ENCODE results near the gene WDR46.
"Not testable (repeated sequence)": the region's sequence is repeated elsewhere in the genome, so short reads cannot be mapped to it uniquely, and the experiment has no call there.

The WDR46 gene

DNA sequence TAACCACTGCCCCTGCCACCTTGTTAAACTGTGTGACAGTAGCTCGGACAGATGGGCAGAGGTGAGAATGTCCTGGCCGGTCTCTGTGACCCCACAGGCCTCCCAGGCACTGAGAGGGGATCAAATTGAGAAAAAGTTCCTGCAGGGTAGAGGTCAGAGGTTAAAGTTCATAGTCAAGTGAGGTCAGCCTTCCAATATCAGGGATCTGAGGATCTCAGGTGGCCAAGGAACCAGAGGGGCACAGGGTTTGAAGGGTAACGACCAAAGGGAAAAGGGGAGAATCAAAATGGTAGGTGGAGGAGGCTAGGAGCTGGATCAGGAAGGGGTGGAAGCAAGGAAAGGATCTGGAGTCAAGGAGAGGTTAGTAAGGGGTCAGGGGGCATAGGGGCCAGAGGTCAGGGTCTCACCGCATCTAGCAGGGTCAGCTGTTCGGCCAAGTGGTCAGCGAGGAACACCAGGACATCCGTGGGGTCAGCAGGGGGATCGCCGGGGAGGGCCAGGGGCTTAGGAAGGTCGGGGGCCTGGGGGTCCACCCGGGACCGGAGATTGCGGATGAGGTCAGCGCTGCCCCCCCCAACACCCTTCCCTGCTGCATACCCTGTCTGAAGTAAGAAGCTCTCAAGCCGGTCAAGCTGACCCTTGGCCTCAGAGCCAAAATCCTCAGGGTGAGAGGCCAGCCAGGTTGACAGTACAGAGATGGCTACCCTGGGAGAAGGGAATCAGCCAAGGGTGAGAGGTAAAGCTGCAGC, 6.8 kb upstream of the WDR46 start:
- Histone ChIP-seq H3K27ac (ENCODE audit: low read length) (no peak overlapping the region), H3K9me3 (ENCODE audit: insufficient read depth, low read depth, low read length) (no peaks in the 10 kb centered on the region), H3K27me3 (ENCODE audit: insufficient read depth, low read length) (no peaks in the 10 kb centered on the region), H3K4me3 (ENCODE audit: low read length) (no peak overlapping the region), H3K9ac (ENCODE audit: low read depth, low read length) (no peak overlapping the region), H3K36me3 (ENCODE audit: insufficient read depth, low read depth, low read length) (peaks cover 35% of the 10 kb centered on the region), H3K4me1 (ENCODE audit: insufficient read depth, low read length) (no peaks in the 10 kb centered on the region)

DNA sequence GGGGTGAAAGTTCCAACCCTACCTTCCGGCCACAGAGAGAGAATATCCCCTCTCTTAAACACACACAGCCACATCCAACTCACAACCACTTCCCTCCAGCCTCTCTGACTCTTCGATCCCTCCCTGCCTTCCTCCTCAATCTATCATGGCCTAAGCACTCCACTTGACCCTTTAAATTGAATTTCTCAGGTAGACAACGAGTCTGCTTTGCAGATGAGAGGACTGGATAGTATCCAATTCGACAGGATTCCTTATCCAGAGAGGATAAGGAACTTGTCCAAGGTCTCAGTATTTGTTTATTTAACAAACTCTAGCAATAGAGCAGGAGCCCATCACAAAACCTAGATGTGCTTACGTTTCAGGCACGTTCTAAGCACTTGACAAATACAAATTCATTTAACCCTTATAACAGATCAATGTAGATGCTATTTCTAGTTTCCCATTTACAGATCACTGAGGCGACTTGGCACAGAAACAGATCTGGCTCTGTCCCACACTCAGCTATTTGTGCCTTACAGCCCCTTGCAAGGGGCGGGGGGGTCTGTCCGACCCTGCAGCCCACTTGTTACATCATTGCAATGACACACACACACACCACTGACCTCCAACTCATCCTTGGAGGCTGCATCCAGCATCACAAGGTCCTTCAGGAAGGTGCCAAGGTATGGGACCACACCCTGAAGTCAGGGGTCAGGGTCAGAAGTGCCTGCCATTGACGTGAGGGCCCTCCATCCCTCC, 5.2 kb upstream of the WDR46 start:
- Histone ChIP-seq H3K9ac (ENCODE audit: low read depth, low read length) (no peak overlapping the region), H3K4me3 (ENCODE audit: low read length) (no peak overlapping the region), H3K4me1 (ENCODE audit: insufficient read depth, low read length) (peaks cover 3% of the 10 kb centered on the region; the same call in 1 of the 2 replicates), H3K27ac (ENCODE audit: low read length) (no peak overlapping the region), H3K36me3 (ENCODE audit: insufficient read depth, low read depth, low read length) (peaks cover 37% of the 10 kb centered on the region), H3K9me3 (ENCODE audit: insufficient read depth, low read depth, low read length) (no peaks in the 10 kb centered on the region), H3K27me3 (ENCODE audit: insufficient read depth, low read length) (no peaks in the 10 kb centered on the region)

DNA sequence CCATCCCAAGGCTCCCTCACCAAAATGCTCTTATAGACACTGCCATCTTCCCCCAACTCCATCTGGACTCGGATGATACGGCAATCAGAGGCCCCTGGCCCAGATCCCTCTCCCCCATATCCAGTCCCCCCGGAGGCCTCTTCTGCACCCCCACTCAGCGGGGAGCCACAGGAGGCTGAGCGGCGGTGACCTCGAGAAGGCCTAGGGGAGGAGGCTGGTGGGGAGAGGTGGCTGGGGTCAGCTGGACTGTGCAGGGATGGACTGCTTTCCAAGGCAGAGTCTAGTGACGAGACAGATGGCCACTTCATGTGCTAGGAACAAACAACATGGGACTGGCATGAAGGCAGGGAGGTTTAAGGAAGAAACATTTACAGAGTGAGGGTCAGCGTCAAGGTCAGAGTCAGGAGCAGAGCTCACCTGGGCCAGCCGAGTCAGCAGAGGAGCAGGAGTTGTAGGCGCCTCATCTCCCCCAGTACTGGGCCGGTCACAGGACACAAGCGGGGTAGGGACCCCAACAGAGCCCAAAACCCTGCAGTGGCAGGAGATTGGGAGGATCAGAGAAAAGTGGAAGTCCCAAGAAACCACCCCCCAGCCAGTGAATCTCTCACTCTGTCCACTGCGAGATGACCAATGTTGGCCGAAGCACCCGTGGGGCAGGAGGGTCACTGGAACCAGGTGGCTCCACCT, 4.1 kb upstream of the WDR46 start:
- peaks cover 38% of the 10 kb centered on the region for H3K36me3 ChIP-seq (ENCODE audit: insufficient read depth, low read depth, low read length)
- no peak overlapping the region for H3K27ac ChIP-seq (ENCODE audit: low read length)
- no peak overlapping the region for H3K9ac ChIP-seq (ENCODE audit: low read depth, low read length)

DNA sequence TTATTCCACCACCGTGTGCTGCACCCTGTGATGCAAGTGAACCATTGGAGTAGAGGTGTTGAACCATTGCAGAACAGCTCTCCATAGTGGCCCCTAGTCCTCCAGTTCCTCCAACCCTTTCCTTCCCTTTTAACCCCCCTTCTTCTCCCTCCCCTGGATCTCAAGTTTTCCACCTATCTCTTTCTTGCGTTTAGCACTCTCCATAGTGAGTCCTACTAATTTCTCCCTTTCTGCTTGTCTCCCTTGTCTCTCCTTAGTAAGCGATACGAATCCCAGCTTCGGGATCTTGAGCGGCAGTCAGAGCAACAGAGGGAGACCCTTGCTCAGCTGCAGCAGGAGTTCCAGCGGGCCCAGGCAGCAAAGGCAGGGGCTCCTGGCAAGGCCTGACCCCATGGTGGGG, 1.4 kb upstream of the WDR46 start:
- Histone ChIP-seq H3K4me1 (ENCODE audit: insufficient read depth, low read length) (peaks cover 8% of the 10 kb centered on the region; the same call in 1 of the 2 replicates), H3K27me3 (ENCODE audit: insufficient read depth, low read length) (no peaks in the 10 kb centered on the region), H3K9me3 (ENCODE audit: insufficient read depth, low read depth, low read length) (no peaks in the 10 kb centered on the region), H3K4me3 (ENCODE audit: low read length) (peak overlapping the region; percentile 94), H3K27ac (ENCODE audit: low read length) (no peak overlapping the region), H3K36me3 (ENCODE audit: insufficient read depth, low read depth, low read length) (peaks cover 59% of the 10 kb centered on the region), H3K9ac (ENCODE audit: low read depth, low read length) (peak overlapping the region; percentile 89; the same call in 1 of the 2 replicates)

More for the DNA sequence above, 4.1 kb upstream of the WDR46 start:
- H3K9me3 ChIP-seq (ENCODE audit: insufficient read depth, low read depth, low read length), result no peaks in the 10 kb centered on the region
- no peaks in the 10 kb centered on the region for H3K27me3 ChIP-seq (ENCODE audit: insufficient read depth, low read length)
- H3K4me1 ChIP-seq (ENCODE audit: insufficient read depth, low read length), result peaks cover 6% of the 10 kb centered on the region; the same call in 1 of the 2 replicates
- no peak overlapping the region for H3K4me3 ChIP-seq (ENCODE audit: low read length)

DNA sequence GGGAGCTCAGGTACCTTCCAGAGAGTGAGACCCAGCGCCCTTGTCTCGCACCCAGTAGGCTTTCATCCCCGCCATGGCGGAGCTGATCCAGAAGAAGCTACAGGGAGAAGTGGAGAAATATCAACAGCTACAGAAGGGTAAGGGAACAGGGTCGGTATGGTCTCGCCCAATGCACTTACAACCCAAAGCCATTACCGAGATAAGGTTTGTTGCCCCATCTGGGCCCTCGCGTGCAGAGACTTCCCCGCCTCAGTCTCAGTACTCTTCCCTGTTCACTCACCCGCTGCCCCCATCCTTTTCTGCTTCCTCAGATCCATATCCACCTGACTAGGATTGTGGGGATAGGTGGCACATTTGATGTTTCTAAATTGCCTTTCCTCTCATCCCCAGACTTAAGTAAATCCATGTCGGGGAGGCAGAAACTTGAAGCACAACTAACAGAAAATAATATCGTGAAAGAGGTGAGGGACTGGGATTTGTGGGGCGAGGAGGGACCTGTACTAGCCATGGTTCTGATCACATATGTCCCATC, 811 bp upstream of the WDR46 start:
- H3K27ac ChIP-seq (ENCODE audit: low read length), result peak overlapping the region; percentile 11
- H3K27me3 ChIP-seq (ENCODE audit: insufficient read depth, low read length), result no peaks in the 10 kb centered on the region
- H3K36me3 ChIP-seq (ENCODE audit: insufficient read depth, low read depth, low read length), result peaks cover 65% of the 10 kb centered on the region
- no peaks in the 10 kb centered on the region for H3K9me3 ChIP-seq (ENCODE audit: insufficient read depth, low read depth, low read length)
- H3K4me3 ChIP-seq (ENCODE audit: low read length), result peak overlapping the region; percentile 94
- peak overlapping the region; percentile 89 for H3K9ac ChIP-seq (ENCODE audit: low read depth, low read length)
- H3K4me1 ChIP-seq (ENCODE audit: insufficient read depth, low read length), result peaks cover 8% of the 10 kb centered on the region; the same call in 1 of the 2 replicates

DNA sequence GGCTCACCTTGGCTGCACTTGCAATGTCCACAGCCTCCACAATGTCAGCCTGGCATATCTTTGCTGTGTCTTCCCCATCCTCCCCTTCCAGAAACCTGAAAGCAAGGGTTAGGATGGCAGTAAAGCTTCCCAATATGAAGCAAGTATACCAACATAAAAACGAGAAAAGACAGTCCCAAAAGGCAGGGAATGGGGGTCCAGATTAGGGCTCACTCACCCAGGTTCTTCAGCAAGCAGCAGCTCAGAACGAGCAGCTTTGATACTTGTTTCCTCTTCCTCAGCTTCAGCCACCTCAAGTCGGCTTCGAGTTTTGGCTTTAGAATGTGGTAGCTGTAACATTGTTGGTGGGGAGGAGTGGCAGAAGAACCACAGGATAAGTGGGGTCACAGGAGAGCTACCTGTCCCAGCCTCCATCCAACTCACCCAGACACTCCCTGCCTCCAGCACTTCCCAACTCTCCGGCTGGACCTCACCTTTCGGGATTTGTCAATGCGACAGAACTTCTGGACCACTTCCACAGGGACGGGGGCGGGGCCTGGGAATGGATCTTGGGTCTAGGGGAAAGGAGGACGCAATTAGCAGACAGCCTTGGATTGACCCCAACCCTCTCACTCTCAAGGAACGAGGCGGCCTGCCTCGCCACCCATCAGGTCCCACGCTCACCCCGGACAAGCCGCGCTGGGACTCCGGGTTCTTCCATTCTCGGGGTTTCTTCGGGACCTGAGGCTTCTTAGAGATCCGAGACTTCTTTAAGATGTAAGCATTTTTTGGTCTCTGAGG, 708 bp downstream of the WDR46 start:
- Histone ChIP-seq H3K4me3 (ENCODE audit: low read length) (peak overlapping the region; percentile 94), H3K9ac (ENCODE audit: low read depth, low read length) (peak overlapping the region; percentile 89; the same call in 1 of the 2 replicates), H3K9me3 (ENCODE audit: insufficient read depth, low read depth, low read length) (no peaks in the 10 kb centered on the region), H3K27me3 (ENCODE audit: insufficient read depth, low read length) (no peaks in the 10 kb centered on the region), H3K4me1 (ENCODE audit: insufficient read depth, low read length) (peaks cover 8% of the 10 kb centered on the region; the same call in 1 of the 2 replicates), H3K27ac (ENCODE audit: low read length) (no peak overlapping the region), H3K36me3 (ENCODE audit: insufficient read depth, low read depth, low read length) (peaks cover 70% of the 10 kb centered on the region)

DNA sequence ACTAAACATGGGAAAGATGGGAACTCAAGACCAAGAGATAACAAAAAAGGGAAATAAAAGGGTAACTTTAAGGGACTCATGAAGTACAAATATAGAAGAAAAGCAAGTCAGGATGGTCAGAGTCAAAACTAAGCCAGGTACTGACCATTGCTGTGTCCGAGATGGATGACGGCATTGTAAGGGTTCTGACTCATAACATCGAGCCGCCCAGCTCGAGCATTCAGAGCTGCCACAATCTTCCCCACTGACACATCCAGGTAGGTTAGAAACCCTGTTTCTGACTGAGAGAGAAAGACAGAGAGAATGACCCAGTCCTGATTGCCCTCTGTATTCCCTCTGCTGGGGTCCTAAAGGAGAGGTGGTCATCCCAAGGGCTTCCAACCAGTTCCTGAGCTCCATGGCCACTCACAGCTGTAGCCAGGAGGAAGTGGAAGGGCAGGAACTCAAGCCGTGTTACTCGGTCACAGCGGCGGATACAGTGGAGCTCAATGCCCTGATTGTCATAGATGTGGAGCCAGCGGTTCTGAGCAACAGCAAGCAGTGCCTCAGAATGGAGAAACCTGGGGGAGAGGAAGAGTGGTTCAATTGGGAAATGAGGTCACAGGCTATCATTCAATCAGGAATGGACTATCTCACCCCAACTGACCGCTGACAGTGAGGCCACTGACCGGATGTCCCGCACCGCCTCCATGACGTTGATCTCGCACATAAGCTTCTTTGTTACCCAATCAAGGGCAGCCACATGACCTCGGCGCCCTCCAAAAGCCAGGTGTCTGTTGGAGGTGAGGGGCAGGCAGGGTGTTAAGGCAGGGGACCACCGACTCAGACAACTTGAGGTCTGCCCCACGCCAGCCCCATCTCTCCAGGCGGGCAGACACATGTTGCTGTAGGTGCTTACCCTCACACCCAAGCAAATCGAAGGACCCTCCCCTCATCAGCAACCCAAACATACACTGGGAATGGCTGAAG, 1.8 kb downstream of the WDR46 start:
- no peak overlapping the region for H3K4me3 ChIP-seq (ENCODE audit: low read length)

DNA sequence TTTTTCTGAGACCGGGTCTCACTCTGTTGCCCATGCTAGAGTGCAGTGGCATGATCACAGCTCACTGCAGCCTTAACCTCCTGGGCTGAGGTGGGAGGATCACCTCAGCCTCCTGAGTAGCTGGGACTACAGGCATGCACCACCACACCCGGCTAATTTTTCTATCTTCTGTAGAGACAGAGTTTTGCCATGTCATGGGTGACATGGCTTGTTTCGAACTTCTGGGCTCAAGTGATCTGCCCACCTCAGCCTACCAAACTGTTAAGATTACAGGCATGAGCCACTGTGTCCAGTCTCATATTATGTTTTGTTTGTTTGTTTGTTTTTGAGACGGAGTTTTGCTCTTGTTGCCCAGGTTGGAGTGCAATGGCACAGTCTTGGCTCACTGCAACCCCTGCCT, 3.8 kb downstream of the WDR46 start:
- not testable (repeated sequence) for H3K4me3 ChIP-seq (ENCODE audit: low read length); H3K27me3 ChIP-seq (ENCODE audit: insufficient read depth, low read length); H3K4me1 ChIP-seq (ENCODE audit: insufficient read depth, low read length); H3K27ac ChIP-seq (ENCODE audit: low read length); H3K9ac ChIP-seq (ENCODE audit: low read depth, low read length); H3K9me3 ChIP-seq (ENCODE audit: insufficient read depth, low read depth, low read length)
- peaks cover 68% of the 10 kb centered on the region for H3K36me3 ChIP-seq (ENCODE audit: insufficient read depth, low read depth, low read length)

More for the DNA sequence above, 1.8 kb downstream of the WDR46 start:
- H3K9me3 ChIP-seq (ENCODE audit: insufficient read depth, low read depth, low read length), result no peaks in the 10 kb centered on the region
- peaks cover 8% of the 10 kb centered on the region; the same call in 1 of the 2 replicates for H3K4me1 ChIP-seq (ENCODE audit: insufficient read depth, low read length)
- H3K27me3 ChIP-seq (ENCODE audit: insufficient read depth, low read length), result no peaks in the 10 kb centered on the region
- H3K27ac ChIP-seq (ENCODE audit: low read length), result no peak overlapping the region
- no peak overlapping the region for H3K9ac ChIP-seq (ENCODE audit: low read depth, low read length)
- peaks cover 66% of the 10 kb centered on the region for H3K36me3 ChIP-seq (ENCODE audit: insufficient read depth, low read depth, low read length)

DNA sequence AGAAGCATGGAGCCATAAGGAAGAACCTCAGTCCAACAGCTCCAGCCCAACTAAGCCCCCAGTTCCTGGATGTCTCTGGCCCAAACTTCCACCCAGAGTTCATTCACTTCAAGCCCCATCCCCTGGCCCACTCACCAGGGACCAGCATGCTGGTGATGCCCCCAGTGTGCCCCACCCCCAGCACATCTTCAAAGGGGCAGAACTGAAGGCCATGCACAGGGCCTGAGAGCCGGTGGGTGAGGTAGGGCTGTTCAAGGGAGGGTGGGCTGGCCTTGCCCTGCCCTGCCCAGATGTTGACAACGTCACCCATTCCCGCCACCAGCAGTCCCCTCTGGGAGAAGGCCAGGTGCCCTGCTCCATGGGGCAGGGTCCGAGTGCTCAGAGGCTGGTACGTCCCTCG, 8.5 kb downstream of the WDR46 start:
- Histone ChIP-seq H3K9ac (ENCODE audit: low read depth, low read length) (no peak overlapping the region), H3K4me3 (ENCODE audit: low read length) (no peak overlapping the region), H3K9me3 (ENCODE audit: insufficient read depth, low read depth, low read length) (no peaks in the 10 kb centered on the region), H3K4me1 (ENCODE audit: insufficient read depth, low read length) (peaks cover 3% of the 10 kb centered on the region; the same call in 1 of the 2 replicates), H3K36me3 (ENCODE audit: insufficient read depth, low read depth, low read length) (peaks cover 79% of the 10 kb centered on the region), H3K27ac (ENCODE audit: low read length) (no peak overlapping the region), H3K27me3 (ENCODE audit: insufficient read depth, low read length) (no peaks in the 10 kb centered on the region)

DNA sequence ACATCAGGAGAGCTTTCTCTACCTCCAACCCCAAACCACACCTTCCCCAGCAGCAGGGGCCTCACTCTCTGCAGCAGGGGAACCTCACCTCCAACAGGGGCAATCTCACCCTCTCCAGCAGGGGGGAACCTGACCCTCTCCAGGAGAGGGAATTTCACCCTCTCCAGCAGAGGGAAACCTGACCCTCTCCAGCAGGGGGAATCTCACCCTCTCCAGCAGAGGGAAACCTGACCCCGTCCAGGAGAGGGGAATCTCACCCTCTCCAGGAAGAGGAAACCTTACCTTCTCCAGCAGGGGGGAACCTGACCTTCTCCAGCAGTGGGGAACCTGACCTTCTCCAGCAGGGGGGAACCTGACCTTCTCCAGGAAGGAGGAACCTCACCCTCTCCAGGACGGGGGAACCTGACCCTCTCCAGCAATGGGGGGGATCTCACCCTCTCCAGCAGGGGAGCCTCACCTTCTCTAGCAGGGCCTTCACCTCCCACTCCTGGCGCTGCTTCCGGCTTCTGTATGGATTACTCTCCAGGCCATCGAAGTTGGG, 9.0 kb downstream of the WDR46 start:
- peaks cover 3% of the 10 kb centered on the region; the same call in 1 of the 2 replicates for H3K4me1 ChIP-seq (ENCODE audit: insufficient read depth, low read length)
- H3K9me3 ChIP-seq (ENCODE audit: insufficient read depth, low read depth, low read length), result no peaks in the 10 kb centered on the region
- H3K36me3 ChIP-seq (ENCODE audit: insufficient read depth, low read depth, low read length), result peaks cover 80% of the 10 kb centered on the region
- H3K27me3 ChIP-seq (ENCODE audit: insufficient read depth, low read length), result no peaks in the 10 kb centered on the region
- no peak overlapping the region for H3K9ac ChIP-seq (ENCODE audit: low read depth, low read length)
- no peak overlapping the region for H3K4me3 ChIP-seq (ENCODE audit: low read length)
- H3K27ac ChIP-seq (ENCODE audit: low read length), result no peak overlapping the region
